Inflammatory macrophage treated with lipopolysaccharide for 4 hours (primary cell): ENCODE results near the gene PATJ.

Experiments
- DNase-seq: peaks from one replicate; pipeline ENCODE4 v3.0.0-alpha.2; 2020

The PATJ gene

DNA sequence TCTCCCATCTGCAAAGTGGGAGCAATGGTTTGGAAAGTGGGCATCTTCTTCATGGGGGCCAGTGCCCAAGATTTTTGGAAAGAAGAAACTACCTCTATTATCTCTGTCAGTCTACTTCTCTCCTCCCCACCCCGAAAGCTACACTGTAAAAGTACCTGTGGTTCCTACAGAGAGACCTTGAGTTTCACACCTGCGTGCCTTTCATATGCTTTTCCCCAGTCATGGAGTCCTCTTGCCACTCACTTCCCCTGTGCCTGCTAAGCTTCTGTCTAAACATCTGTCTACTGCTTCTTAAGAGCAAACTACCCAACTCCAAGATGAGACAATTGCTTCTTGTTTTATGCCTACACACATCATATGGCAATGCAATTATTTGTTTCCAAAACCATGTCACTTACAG is 261.5 kb downstream of the PATJ start:
- DNase-seq, result no peak

DNA sequence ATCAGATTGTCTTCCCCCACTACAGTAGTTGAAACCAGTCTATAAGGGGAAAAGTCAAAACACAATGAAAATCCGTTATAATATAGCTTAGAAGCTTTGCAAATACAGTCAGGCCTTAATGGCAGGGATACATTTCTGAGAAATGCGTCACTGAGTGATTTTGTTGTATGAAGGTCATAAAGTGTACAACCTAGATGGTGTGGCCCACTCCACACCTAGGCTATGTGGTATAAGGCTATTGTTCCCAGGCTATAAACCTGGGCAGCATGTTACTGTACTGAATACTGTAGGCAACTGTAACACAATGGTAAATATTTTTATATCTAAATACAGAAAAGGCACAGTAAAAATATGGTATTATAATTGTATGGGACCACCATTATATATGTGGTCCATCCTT is 264.4 kb downstream of the PATJ start:
- no peak for DNase-seq

GRCh38 chr1:62011006-62011405 is 268.7 kb downstream of the PATJ start:
- DNase-seq, result no peak

DNA sequence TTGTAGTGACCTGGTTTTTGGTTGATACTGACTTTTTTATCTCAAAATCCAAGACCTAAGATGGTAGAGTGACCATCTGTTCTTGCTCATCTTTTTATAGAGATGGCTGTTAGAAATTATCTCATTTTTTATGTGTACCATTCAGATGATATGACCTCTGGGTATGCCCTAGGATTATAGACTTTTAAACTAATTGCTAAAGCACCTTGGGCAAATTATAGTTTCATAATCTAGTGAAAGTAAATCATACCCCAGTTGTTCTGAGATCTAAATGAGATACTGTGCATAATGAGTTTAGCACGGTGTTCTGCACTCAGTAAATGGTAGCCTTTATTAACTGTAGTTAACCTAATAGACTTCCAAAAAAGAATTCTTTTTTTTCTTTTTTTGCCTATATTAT is 269.8 kb downstream of the PATJ start:
- DNase-seq, result no peak

DNA sequence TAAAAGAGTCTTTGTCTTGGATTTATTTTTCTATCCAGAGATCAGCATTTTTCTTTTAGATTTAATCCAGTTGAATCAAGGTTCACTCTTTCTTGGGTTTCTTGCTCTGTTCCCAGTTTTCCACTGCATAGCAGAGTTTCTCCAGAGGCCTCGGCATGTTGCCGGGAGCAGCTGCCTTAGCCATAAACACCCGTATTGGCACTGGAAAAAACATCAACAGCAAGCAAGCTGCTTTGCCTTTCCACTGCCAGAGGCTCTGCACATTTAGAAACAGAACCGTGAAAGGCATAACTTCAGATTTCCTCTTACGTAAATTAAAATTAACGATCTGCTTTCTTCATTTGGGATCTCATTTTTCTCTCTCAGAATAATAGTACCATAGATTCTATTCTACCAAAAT is 270.6 kb downstream of the PATJ start:
- no peak for DNase-seq

- no peak for DNase-seq
Observed at GRCh38 chr1:62013264-62013663, 271.0 kb downstream of the PATJ start.

GRCh38 chr1:62022382-62022983 is 280.2 kb downstream of the PATJ start:
- DNase-seq, result no peak

GRCh38 chr1:62024690-62025089 is 282.4 kb downstream of the PATJ start:
- no peak for DNase-seq

DNA sequence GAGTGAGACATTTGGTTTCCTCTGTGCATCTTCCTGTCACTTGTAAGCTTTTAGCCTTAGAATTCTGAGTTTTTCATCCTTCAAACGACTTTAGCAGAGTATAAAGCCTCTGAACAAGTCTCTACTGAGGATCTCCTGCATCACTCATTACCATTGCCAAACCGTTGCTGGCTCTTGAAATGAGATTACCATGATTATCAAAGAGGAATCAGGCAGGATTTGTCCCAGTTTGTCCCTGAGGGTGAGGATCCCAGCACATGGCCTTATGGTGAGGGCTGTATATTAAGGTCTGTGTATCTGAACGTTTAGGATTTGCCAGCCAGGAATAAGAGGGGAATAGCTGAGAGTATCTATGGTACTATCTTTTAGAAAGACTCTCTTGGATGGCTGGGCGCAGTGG is 282.9 kb downstream of the PATJ start:
- DNase-seq, result no peak

DNA sequence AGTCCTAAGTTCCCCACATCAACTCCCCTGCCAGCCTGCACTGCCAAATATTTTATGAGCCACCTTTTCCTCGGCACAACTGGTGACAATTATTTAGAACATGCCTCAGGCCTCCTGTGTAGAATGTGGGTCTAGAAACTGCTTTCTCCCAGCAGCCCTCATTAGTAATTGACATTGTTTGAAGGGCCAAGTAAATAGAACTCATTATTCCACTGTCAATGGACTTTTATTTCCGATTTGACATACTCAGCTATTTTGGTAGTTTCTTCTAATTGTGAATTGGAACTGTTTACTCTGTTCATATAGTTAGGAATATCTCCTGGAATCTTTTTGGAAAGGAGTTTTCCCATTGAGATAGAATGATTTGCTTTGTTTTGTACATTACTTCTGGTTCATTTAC is 283.6 kb downstream of the PATJ start:
- no peak for DNase-seq

DNA sequence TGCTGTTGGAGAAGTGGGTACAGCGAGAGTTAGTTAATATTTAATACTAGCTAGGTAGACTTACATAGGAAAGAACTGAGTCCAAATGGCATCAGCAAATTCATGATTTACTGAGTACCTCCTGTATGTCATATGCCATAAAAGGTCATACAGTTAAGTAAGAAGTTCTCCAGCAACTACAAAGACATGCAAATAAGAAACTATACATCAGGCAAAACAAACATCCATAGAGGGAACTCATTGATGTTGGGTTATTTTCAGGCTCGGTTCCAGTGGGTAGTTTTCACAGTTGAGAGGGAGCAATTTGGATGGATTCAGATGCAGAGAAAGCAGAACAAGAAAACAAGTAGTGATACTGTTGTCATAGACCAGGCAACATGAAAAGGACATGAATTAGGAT is 287.4 kb downstream of the PATJ start:
- DNase-seq, result no peak

DNA sequence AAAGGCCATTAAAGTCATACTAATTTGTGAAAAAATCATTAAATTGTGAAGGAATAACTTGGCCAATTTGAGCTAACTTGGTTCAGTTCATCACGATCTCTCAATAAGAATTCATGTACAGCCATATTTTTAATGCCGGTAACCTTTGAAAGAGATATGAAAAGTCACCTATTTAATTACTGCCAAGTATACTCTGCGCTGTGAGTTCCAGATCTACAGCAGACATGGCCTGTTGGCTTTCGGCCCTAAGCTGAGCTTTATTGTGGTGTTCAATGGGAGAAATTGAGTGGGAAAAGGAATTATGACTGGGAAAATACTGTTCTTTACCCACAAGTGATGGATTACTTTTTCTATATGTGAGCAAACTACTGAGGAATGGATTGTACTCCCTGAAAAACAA is 292.5 kb downstream of the PATJ start:
- no peak for DNase-seq

- DNase-seq, result no peak
Observed at GRCh38 chr1:62037274-62037673, 295.0 kb downstream of the PATJ start.

- DNase-seq, result no peak
Observed at GRCh38 chr1:62038594-62039284, 296.5 kb downstream of the PATJ start.

GRCh38 chr1:62040450-62040849 is 298.2 kb downstream of the PATJ start:
- no peak for DNase-seq

DNA sequence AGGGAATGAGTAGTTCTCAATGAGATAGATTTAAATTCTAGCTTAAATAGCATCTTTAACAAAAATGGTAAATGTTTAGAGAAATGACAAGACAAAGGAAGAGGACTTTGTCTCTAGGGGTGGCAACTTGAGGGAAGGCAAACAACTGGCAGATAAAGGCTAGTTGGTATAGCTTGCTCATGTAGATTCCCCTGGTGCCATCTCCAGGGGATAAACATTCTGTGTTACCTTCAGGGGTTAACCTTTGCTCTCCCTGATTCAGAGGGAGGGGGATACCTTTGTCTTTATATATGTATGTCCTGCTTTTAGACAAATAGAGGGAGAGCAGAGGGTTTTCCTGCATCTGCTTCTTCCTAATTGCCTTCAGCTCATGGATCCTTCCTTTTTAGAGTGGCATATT is 298.7 kb downstream of the PATJ start:
- no peak for DNase-seq

- no peak for DNase-seq
Observed at GRCh38 chr1:62043154-62043553, 300.9 kb downstream of the PATJ start.

GRCh38 chr1:62045574-62045973 is 303.3 kb downstream of the PATJ start:
- no peak for DNase-seq

DNA sequence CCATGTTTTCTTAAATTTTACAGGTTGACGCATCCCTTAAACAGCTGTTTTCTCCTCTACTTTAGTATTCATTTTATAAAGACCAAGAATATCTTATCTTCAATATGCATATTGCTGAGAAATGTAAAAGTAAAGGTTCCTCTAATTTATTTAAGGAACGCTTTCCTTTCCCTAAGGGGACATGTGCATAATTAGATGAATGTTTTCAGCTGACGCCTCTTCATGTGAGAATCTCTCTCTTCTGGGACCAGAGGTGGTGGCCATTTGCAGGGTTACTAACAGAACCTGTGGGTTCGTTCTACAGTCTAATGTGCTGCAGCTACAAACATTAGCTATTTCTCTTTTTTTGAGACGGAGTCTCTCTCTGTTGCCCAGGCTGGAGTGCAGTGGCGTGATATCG is 304.6 kb downstream of the PATJ start:
- no peak for DNase-seq

GRCh38 chr1:62050165-62050564 is 307.9 kb downstream of the PATJ start:
- no peak for DNase-seq

GRCh38 chr1:62052946-62053345 is 310.7 kb downstream of the PATJ start:
- no peak for DNase-seq

DNA sequence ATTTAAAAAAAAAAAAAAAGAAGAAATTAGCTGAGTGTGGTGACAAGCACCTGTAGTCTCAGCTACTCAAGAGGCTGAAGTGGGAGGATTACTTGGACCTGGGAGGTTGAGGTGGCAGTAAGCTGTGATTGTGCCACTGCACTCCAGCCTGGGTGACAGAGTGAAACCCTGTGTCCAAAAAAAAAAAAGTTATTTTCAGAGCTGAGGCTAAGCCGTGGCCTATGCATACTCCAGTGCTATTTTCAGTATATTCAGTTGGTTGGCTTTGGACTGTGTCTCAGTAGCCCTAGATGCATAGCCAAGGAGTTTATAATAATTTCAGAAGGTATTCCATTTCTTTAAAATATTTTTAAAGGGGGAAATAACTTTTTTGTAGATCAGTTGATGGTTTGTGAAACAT is 311.9 kb downstream of the PATJ start:
- no peak for DNase-seq

- no peak for DNase-seq
Observed at GRCh38 chr1:62057230-62057629, 314.9 kb downstream of the PATJ start.

DNA sequence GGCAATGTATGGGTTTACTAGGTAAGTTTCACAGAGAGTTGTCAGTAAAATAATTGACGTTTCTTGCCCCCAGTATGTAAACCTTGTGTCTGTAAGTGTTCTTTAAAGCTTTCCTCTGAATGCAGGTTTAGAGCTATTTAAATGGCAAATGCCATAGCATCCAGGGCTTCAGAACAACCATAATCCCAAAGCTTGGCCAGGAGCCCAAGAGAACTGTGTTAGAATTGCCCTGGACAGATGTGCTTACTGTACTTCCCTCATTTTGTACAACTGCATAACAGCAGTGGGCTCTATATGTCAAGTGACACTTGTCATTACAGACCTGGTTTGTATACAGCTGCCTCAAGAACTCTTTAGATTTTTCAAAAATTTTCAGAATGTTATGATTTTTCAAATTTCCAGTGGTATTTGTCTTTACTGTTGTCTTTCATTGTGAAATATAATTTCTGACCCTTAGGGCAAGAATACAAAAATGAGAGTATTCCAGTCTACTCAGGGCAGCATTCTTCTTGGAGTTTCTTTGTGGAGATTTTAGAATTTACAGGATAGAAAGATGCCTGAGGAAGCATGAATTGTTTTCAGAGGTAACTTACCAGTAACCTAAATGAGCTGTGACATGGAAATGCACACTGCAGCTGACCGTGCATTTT is 315.5 kb downstream of the PATJ start:
- no peak for DNase-seq

- no peak for DNase-seq
Observed at GRCh38 chr1:62058956-62059355, 316.7 kb downstream of the PATJ start.
